Measurements from ENCODE around the gene EIPR1. TPM values are rescaled to one million over a fixed set of nuclear protein-coding genes. Genes with fewer than 3 reads are reported as not detected.

Gene EIPR1
- total and polyA plus RNA-seq, 2 donors: 21.3 to 31.9 TPM

DNA sequence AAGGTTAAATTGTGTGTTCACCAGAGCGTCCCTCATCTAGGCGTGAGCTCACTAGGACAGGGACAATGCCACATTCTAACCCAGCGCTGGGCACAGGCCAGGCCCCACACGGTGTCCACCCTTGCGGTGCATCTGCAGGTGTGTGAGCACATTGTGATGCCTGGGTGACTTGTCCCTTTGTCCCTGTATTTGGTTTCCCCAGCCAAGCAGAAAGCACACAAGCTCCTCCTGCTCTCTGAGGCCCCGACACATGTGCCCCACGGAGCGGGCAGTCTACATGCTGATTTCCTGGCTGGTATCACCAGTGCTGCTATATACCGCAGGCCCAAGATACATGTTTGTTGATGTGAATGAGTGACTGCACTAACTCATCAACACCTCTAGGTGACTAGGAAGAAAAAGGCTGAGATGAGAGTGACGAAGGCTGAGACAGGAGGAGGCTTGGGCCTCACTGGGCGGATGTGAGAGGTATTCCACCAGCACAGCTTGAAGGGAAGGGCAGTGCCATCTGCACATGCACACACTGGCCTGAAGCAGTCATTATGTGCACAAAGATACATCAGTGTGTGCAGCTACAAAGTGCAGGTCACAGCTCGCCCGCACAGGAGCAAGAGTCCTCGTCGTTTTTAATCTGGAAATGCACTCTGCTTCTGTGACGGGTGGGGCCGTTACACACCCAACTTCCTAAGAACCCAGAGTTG, 205.9 kb downstream of the EIPR1 start:
- Histone ChIP-seq H3K27me3 (ENCODE audit: control insufficient read depth in 2 of 2, insufficient read depth in 1 of 2, low read length in 1 of 2) (no peaks in the 10 kb centered on the region), H3K27ac (ENCODE audit: low read depth in 1 of 2, low read length in 1 of 2) (no peak overlapping the region), H3K36me3 (ENCODE audit: control insufficient read depth in 2 of 2, insufficient read depth in 2 of 2, low read length in 1 of 2) (peaks cover 10% of the 10 kb centered on the region in 2 donors), H3K4me1 (ENCODE audit: control insufficient read depth in 2 of 2, insufficient read depth in 2 of 2, low read length in 2 of 2) (peaks cover 0 to 34% of the 10 kb centered on the region in 2 donors), H3K9me3 (ENCODE audit: control insufficient read depth in 2 of 2, insufficient read depth in 1 of 2, low read length in 1 of 2) (peaks cover 0 to 2% of the 10 kb centered on the region in 2 donors), H3K4me3 (ENCODE audit: low read length in 2 of 2) (no peak overlapping the region)
- DNase-seq (ENCODE audit: low read depth in 6 of 9, low spot score in 9 of 9): no peak
- 88% methylated on average over 17 of the region's 17 CpGs for WGBS

DNA sequence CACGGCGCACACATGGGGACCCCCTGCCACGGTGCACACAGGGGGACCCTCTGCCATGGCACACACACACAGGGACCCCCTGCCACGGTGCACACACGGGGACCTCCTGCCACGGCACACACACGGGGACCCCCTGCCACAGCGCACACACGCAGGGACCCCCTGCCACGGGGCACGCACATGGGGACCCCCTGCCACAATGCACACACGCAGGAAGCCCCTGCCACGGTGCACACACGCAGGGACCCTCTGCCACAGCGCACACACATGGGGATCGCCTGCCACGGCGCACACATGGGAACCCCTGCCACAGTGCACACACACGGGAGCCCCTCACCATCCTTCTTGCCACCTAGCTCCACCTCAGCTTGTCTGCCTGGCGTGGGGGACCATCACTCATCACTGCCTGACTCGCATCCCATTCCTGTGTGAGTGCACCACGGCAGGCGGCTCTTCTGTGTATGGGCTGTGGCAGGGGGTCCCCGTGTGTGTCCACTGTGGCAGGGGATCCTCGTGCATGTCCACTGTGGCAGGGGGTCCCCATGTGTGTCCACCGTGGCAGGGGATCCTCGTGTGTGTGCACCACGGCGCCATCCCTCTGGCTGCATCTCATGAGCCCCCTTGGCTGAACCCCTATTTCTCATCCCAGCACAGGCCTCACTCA, 206.7 kb downstream of the EIPR1 start:
- H3K27me3 ChIP-seq (ENCODE audit: control insufficient read depth in 2 of 2, insufficient read depth in 1 of 2, low read length in 1 of 2): no peaks in the 10 kb centered on the region
- DNase-seq (ENCODE audit: low read depth in 6 of 9, low spot score in 9 of 9): no peak
- peaks cover 0 to 8% of the 10 kb centered on the region in 2 donors for H3K9me3 ChIP-seq (ENCODE audit: control insufficient read depth in 2 of 2, insufficient read depth in 1 of 2, low read length in 1 of 2)
- H3K27ac ChIP-seq (ENCODE audit: low read depth in 1 of 2, low read length in 1 of 2): no peak overlapping the region
- 93% methylated on average over 29 of the region's 29 CpGs for WGBS
- no peak overlapping the region for H3K4me3 ChIP-seq (ENCODE audit: low read length in 2 of 2)
- H3K36me3 ChIP-seq (ENCODE audit: control insufficient read depth in 2 of 2, insufficient read depth in 2 of 2, low read length in 1 of 2): peaks cover 10% of the 10 kb centered on the region in 2 donors
- peaks cover 0 to 40% of the 10 kb centered on the region in 2 donors for H3K4me1 ChIP-seq (ENCODE audit: control insufficient read depth in 2 of 2, insufficient read depth in 2 of 2, low read length in 2 of 2)

DNA sequence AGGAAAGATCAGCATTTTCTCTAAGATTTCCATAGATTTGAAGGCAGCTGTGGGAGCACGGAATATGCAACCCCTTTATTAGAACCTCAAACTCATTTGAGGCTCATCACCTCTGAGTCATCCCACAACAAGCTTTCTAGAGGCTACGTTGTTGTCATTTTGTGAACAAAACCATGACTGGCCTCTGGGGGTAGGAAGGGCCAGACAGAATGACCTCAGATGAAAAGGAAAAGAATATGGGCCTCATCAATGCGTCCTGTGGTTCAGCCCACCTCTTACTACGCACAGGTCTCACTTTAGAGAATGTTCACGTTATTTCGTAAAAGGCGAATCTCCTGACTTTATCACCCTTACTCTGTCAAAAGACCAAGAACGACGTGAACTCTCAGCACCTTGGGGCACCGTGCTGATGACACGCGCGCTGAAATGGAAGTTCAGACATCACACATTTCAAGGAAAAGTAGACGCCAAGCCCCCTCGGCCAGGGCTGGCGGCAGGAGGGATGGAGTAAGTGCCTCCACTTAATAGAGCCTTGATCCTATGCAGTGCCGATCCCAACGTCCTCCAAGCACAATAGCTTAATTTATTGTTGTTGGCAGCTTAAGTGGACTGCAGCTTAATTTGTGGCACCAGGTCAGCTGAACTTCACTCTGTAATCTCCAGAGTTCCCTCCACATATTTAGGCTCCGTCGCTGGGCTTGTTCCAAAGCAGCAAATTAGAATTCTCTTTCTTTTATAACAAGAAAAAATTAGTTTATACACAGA, 208.3 kb downstream of the EIPR1 start:
- WGBS: 89% methylated on average over 20 of the region's 20 CpGs

DNA sequence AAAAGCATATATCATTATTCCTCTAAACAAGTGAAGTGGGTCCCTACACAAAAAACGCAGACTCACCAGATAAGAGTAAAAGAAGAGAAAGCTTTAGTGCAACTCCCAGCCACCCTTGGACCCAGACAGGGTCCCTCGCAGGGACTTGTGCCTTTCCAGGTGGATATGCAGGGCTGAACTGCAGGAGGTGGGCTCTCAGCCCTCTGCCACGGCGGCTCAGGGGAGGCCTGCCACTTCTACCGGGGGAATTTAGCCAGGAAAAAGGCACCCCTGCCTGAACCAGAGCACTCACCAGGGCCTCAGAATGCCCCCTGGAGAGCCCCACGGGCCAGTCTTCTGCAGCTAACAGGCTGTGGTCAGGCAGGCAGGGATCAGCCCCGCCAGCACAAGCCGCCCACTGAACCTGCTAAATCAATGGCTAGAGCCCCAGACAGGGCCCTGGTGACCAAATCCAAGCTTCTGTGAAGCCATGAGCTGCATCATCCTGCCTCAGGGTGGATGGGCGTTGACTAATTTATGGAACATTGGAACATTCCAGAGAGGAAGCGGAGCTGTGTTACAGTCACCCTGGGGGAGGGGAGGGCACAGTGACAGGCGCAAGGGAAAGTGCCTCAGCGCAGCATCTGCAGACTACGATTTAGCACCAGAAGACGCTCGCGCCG, 209.3 kb downstream of the EIPR1 start:
- H3K9me3 ChIP-seq (ENCODE audit: control insufficient read depth in 2 of 2, insufficient read depth in 1 of 2, low read length in 1 of 2): peaks cover 0 to 13% of the 10 kb centered on the region in 2 donors
- peaks cover 0 to 20% of the 10 kb centered on the region in 2 donors for H3K4me1 ChIP-seq (ENCODE audit: control insufficient read depth in 2 of 2, insufficient read depth in 2 of 2, low read length in 2 of 2)
- H3K36me3 ChIP-seq (ENCODE audit: control insufficient read depth in 2 of 2, insufficient read depth in 2 of 2, low read length in 1 of 2): peaks cover 8 to 10% of the 10 kb centered on the region in 2 donors
- 85% methylated on average over 17 of the region's 17 CpGs for WGBS
- DNase-seq (ENCODE audit: low read depth in 6 of 9, low spot score in 9 of 9): no peak
- H3K4me3 ChIP-seq (ENCODE audit: low read length in 2 of 2): no peak overlapping the region
- no peak overlapping the region for H3K27ac ChIP-seq (ENCODE audit: low read depth in 1 of 2, low read length in 1 of 2)
- no peaks in the 10 kb centered on the region for H3K27me3 ChIP-seq (ENCODE audit: control insufficient read depth in 2 of 2, insufficient read depth in 1 of 2, low read length in 1 of 2)

More for the DNA sequence above, 208.3 kb downstream of the EIPR1 start:
- H3K36me3 ChIP-seq (ENCODE audit: control insufficient read depth in 2 of 2, insufficient read depth in 2 of 2, low read length in 1 of 2): peaks cover 10% of the 10 kb centered on the region in 2 donors
- no peak overlapping the region for H3K27ac ChIP-seq (ENCODE audit: low read depth in 1 of 2, low read length in 1 of 2)
- peaks cover 0 to 29% of the 10 kb centered on the region in 2 donors for H3K4me1 ChIP-seq (ENCODE audit: control insufficient read depth in 2 of 2, insufficient read depth in 2 of 2, low read length in 2 of 2)
- H3K4me3 ChIP-seq (ENCODE audit: low read length in 2 of 2): no peak overlapping the region
- peaks cover 0 to 13% of the 10 kb centered on the region in 2 donors for H3K9me3 ChIP-seq (ENCODE audit: control insufficient read depth in 2 of 2, insufficient read depth in 1 of 2, low read length in 1 of 2)
- no peaks in the 10 kb centered on the region for H3K27me3 ChIP-seq (ENCODE audit: control insufficient read depth in 2 of 2, insufficient read depth in 1 of 2, low read length in 1 of 2)
- DNase-seq (ENCODE audit: low read depth in 6 of 9, low spot score in 9 of 9): no peak

DNA sequence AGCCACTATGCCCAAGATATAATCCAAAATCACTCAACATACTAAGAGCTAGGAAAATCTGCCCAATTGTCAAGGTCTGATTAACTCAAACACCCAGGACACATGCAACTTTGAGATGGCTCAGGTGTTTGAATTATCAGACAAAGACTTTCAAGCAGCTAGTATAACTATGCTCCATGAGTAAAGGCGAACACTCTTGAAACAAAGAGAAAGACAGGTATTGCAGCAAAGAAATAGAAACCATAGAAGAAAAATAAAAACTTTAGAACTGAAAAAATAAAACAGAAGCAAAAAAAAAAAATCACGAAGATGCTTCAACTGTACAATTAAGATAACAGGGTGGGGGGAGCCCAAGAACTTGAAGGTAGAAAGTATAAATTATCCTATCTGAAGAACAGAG, 214.2 kb downstream of the EIPR1 start:
- no peak for DNase-seq (ENCODE audit: low read depth in 6 of 9, low spot score in 9 of 9)
- H3K4me3 ChIP-seq (ENCODE audit: low read length in 2 of 2): no peak overlapping the region
- H3K36me3 ChIP-seq (ENCODE audit: control insufficient read depth in 2 of 2, insufficient read depth in 2 of 2, low read length in 1 of 2): peaks cover 0 to 3% of the 10 kb centered on the region in 2 donors
- H3K4me1 ChIP-seq (ENCODE audit: control insufficient read depth in 2 of 2, insufficient read depth in 2 of 2, low read length in 2 of 2): peaks cover 9 to 25% of the 10 kb centered on the region in 2 donors
- WGBS: over 99% methylated on average over 2 of the region's 2 CpGs
- no peaks in the 10 kb centered on the region for H3K27me3 ChIP-seq (ENCODE audit: control insufficient read depth in 2 of 2, insufficient read depth in 1 of 2, low read length in 1 of 2)
- H3K9me3 ChIP-seq (ENCODE audit: control insufficient read depth in 2 of 2, insufficient read depth in 1 of 2, low read length in 1 of 2): peaks cover 0 to 27% of the 10 kb centered on the region in 2 donors
- no peak overlapping the region for H3K27ac ChIP-seq (ENCODE audit: low read depth in 1 of 2, low read length in 1 of 2)

DNA sequence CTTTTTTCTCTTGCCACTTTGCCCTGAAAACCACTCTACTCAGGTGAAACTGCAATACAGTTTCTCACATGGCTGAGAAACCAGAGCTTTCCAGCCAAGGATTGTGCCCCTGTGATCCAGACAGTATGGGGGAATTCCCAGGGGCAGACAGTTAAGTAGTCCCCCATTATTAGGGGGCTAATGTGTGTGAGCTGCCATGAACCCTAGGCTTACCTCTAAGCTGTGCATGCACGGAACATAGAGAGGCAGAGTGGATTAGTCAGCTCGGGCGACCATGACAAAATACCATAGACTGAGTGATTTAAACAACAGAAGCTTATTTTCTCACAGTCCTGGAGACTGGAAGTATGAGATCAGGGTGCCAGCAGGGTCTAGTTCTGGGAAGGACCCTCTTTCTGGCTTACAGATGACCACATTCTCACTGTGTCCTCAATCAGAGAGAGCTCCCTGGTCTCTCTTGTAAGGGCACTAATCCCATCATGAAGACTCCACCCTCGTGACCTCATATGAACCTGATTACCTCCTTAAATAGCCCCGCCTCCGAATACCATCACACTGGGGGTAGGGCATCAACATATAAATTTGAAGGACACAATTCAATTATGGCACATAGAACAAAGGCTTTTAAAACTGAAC, 215.1 kb downstream of the EIPR1 start:
- H3K27ac ChIP-seq (ENCODE audit: low read depth in 1 of 2, low read length in 1 of 2): no peak overlapping the region
- peaks cover 0 to 3% of the 10 kb centered on the region in 2 donors for H3K36me3 ChIP-seq (ENCODE audit: control insufficient read depth in 2 of 2, insufficient read depth in 2 of 2, low read length in 1 of 2)
- no peaks in the 10 kb centered on the region for H3K27me3 ChIP-seq (ENCODE audit: control insufficient read depth in 2 of 2, insufficient read depth in 1 of 2, low read length in 1 of 2)
- no peak overlapping the region for H3K4me3 ChIP-seq (ENCODE audit: low read length in 2 of 2)
- H3K9me3 ChIP-seq (ENCODE audit: control insufficient read depth in 2 of 2, insufficient read depth in 1 of 2, low read length in 1 of 2): peaks cover 0 to 27% of the 10 kb centered on the region in 2 donors
- H3K4me1 ChIP-seq (ENCODE audit: control insufficient read depth in 2 of 2, insufficient read depth in 2 of 2, low read length in 2 of 2): peaks cover 9 to 28% of the 10 kb centered on the region in 2 donors
- no peak for DNase-seq (ENCODE audit: low read depth in 6 of 9, low spot score in 9 of 9)
- 92% methylated on average over 6 of the region's 6 CpGs for WGBS

DNA sequence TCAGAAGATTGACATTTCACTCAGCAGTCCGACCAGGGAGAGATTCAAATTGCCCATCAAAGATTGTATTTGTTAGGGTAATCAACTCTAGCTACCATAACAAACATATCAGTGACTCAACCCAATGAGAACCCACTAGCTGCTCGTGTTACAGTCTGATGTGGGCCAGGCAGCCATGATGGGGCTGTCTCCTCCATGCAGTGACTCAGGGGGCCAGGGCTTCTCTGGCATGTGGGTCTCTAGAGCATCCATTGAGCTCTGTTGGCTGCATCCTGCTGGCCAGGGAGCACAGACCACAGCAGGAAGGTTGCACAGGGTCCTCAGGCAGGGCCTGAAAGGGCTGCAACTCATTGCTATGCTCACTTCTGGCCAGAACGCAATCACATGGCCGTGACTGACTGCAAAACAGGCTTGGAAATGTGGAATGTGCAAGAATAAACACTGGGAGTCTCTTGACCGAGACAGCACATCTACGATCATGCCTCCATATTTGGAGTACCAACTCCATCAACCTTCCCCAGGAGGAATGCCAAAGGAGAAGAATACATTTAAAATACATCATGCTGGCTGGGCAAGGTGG, 216.8 kb downstream of the EIPR1 start:
- Histone ChIP-seq H3K9me3 (ENCODE audit: control insufficient read depth in 2 of 2, insufficient read depth in 1 of 2, low read length in 1 of 2) (peaks cover 0 to 19% of the 10 kb centered on the region in 2 donors), H3K27me3 (ENCODE audit: control insufficient read depth in 2 of 2, insufficient read depth in 1 of 2, low read length in 1 of 2) (no peaks in the 10 kb centered on the region), H3K36me3 (ENCODE audit: control insufficient read depth in 2 of 2, insufficient read depth in 2 of 2, low read length in 1 of 2) (no peaks in the 10 kb centered on the region), H3K4me3 (ENCODE audit: low read length in 2 of 2) (no peak overlapping the region), H3K4me1 (ENCODE audit: control insufficient read depth in 2 of 2, insufficient read depth in 2 of 2, low read length in 2 of 2) (peaks cover 9 to 26% of the 10 kb centered on the region in 2 donors), H3K27ac (ENCODE audit: low read depth in 1 of 2, low read length in 1 of 2) (no peak overlapping the region)
- DNase-seq (ENCODE audit: low read depth in 6 of 9, low spot score in 9 of 9): no peak
- 96% methylated on average over 6 of the region's 6 CpGs for WGBS

DNA sequence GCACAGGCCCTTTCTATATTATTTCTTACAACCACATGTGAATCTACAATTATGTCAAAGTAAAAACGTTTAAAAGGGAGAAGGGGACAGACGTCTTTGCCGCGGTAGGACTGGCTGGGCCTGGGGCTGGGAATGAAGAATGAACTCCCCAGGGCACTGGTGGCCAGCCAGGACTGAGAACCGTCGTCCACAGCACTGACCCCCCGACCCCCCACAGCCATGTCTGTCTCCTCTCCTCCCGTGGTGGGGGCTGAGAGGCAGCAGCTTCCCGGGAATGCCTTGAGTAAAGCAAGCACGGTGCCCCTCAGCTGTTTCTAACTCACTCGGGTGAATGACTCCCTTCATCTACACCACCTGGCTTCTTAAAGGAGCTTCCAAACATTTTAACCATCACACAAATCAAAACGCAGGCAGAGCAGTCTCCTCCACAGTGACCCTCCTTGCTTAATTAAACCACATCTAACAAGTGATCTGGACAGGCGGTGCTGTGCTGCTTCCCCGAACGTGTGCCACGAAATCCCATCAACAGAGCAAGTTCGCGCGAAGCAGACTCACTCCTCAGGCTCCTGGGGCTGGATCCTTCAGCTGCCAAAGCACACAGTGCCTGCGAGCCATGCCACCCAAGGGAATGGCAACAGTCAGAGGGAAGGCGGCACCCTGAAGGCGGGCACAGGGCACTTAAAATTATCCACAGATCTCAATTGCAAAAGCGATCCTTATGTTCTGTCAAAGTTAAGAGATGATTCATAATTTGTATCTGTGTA, 217.7 kb downstream of the EIPR1 start:
- H3K27me3 ChIP-seq (ENCODE audit: control insufficient read depth in 2 of 2, insufficient read depth in 1 of 2, low read length in 1 of 2): no peaks in the 10 kb centered on the region
- no peak overlapping the region for H3K27ac ChIP-seq (ENCODE audit: low read depth in 1 of 2, low read length in 1 of 2)
- H3K36me3 ChIP-seq (ENCODE audit: control insufficient read depth in 2 of 2, insufficient read depth in 2 of 2, low read length in 1 of 2): no peaks in the 10 kb centered on the region
- 93% methylated on average over 23 of the region's 23 CpGs for WGBS
- H3K9me3 ChIP-seq (ENCODE audit: control insufficient read depth in 2 of 2, insufficient read depth in 1 of 2, low read length in 1 of 2): peaks cover 0 to 15% of the 10 kb centered on the region in 2 donors
- no peak overlapping the region for H3K4me3 ChIP-seq (ENCODE audit: low read length in 2 of 2)
- no peak for DNase-seq (ENCODE audit: low read depth in 6 of 9, low spot score in 9 of 9)
- peaks cover 9 to 26% of the 10 kb centered on the region in 2 donors for H3K4me1 ChIP-seq (ENCODE audit: control insufficient read depth in 2 of 2, insufficient read depth in 2 of 2, low read length in 2 of 2)

Data from thymus (tissue), 11 donors.